GM18858 (cell line): Measurements from ENCODE around the gene IFNG.
"Not testable (repeated sequence)": the region's sequence is repeated elsewhere in the genome, so short reads cannot be mapped to it uniquely, and the experiment has no call there.

Source experiments
- ATAC-seq: cut with Tn5 transposase; IDR thresholded peaks from one replicate; pipeline ENCODE4 v1.9.1; 2021; ENCODE audit not compliant: unreplicated experiment

IFNG gene

DNA sequence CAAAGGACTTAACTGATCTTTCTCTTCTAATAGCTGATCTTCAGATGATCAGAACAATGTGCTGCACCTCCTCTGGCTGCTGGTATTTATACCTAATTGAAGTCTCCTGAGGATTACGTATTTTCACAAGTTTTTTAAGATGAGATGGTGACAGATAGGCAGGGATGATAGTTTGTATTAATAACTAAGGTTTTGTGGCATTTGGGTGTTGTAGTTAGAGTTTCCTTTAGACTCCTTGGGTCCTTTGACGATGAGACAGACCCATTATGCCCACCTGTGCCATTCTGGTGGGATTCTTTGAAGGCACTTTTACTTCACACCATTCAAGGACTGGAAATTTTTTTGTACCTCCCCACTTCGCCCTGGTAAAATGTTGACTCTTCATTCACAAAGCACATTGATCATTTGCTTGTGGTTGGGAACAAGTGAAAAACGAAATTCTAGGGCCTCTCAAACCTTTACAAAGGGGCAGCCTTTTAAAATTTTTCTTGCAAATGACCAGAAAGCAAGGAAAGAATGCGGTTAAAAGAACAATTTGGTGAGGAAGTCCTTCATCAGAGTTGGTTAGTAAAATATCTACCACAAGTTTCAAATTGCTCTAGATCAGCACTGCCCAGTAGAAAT lies at the start of gene IFNG:
Gene IFNG, minus strand, starts transcription at position 60 of the 624 bp plus-strand sequence. CDS start 125 bp downstream, outside the sequence.
- ATAC-seq, result no peak

DNA sequence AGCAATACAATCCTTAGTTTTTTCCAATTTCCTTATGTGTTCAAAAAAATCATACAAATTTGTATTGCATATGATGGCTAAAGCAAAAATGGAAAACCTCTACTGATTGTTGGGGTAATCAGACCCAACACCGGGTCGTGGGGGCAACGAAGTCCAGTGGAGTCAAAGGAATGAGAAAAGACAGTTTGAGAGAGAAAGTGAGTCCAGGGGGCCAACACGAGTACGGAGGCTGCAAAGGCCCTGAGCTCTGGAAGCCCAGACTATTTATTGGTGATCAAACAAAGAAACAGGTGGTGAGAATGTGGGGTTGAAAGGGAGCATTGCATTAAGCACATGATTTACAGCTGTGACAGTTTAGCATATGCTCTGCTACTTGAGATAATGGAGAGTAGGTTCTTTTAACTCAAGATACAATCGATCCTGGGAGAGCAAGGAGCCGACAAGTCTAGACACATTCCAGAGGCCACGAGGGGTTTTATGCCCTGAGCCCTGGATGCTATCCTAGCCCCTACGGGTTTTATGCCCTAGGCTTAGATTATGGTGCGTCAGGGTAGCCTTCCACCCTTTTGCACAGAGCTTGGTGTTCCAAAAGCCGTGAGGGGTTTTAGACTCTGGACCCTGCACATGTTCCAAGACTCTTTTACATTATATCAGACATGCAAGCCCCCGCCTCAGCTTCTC lies 49.6 kb upstream of the IFNG start:
- not testable (repeated sequence) for ATAC-seq

DNA sequence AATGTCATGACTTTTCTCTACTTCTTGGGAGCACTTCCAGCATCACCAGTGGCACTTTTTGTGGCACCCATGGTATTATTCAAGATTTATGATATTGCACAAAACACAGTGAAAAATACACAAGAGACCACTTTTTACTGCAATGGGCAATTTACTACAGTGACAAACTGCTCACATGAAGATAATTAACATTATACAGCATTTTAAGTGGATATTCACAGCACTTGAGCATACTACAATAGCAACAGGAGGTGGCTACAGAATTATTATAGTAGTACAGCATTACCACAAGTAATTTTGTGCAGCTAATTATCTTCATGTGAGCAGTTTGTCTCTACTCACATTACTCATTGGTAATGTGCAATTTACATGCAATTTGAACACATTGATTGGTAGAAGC lies 47.7 kb upstream of the IFNG start:
- no peak for ATAC-seq

DNA sequence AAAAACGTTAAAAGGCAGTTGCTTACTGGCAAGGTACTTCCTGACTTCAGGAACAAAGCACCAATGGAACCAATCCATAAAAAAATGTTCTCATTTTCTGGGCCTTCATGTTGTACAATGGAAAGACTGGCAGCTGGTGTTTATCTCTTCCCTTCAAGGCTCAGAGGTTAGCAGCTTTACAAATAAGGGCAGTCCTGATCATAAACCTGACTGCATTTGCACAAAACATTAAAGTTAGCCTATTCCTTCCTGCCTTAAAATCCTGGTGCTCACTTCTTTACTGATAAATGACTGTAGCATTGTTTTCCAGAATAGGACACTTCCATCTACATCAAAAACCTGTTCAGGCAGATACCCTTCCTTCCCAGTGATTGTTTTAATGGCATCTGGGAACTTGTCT lies 46.9 kb upstream of the IFNG start:
- no peak for ATAC-seq

DNA sequence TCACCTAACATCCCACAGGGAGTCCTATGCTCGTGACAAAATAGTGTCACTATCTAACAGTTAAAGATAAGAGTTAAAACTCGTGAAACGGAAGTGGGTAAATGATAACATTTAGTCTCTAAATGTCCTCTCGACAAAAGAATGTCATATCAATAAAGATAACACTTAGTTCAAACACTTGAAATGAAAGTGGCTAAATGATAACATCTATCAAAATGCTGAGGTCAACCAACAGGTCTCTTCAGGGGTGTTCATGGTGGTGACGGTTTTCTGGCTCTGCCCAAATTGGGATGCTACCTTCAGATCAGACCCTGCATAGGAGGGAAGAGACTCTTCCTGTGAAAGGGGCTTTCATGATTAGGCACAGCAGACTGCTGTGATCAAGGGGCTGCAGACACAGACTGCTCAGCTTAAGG lies 43.9 kb upstream of the IFNG start:
- ATAC-seq, result no peak

DNA sequence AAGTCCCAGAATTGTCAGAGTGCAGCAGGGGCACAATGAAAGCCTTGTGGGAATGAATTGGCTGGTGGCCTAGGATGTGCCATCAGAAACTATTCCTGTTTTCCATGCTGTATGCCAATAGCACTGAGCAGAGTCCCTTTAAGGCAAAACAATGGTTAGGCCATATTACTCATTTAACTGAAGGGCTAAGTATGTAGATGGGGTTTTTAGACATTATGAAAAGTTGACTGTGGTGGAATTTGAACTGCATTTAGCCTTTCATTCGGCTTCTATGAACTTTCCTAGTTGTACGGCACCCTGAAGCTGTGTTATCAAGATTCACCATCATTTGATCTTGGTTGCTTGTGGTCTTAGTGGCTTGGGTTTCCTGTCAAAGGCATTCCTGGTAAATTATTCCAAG lies 41.3 kb upstream of the IFNG start:
- ATAC-seq, result no peak

DNA sequence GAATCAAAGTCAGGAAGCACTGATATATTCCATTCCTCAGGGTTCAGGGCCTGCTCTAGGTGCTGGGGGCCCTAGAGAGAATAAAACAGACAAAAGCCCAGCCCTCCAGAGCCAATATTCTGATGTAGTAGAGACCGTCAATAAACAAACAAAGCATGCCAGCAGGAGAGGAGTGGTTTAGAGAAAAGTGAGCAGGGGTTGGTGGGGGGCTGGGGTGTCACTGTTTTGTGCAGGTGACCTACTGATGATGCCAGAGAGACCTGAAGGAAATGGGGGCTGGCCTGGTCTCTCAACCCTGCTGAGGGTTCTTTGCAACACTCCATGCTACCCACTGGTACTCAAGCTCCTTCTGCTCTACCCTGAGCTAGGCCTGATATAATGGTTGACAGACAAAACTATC lies 39.6 kb upstream of the IFNG start:
- no peak for ATAC-seq

DNA sequence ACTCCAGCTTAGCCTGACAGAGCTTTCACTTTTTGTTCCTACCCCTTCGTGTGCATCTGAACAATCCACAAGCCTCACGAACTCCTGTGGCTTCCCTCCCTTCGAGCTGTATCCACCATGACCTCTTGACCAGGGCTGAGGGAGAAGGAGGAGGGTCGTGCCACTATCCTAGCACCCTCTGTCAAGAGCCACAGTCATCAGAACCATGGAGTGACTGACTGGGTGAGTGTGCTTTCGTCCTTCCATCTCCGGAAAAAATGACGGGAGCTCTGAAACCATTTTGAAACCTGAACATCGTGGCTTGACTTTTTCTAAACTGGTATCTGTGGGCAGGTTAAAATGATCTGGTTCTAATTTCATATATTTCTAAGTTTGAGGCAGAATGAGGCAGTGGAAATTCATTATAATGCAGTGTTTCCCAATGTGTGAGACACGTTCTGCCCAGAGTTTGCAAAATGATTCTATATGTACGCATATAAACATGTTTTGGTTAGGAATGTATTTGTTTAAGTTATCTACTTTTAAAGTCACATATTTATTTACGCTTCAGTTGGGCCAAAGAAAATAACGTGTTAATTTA lies 39.1 kb upstream of the IFNG start:
- ATAC-seq, result no peak

DNA sequence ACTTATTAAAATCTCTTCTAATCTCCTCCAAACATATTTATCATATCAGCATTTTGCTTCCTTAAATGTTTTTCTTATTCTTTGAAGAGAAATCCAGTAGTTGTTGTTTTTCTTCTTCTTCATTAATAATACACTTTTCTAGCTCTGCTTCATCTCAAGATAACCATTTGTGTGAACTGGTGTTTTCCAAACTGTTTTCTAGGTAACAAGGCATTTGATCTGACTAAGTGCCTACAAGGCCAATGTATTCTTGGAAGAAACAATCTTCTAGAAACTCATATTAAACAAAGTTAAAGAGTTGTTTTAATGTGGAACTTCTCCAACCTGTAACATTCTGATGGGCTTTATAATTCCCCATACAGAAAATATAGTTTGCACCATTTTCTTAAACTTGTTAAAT lies 30.8 kb upstream of the IFNG start:
- ATAC-seq, result no peak

DNA sequence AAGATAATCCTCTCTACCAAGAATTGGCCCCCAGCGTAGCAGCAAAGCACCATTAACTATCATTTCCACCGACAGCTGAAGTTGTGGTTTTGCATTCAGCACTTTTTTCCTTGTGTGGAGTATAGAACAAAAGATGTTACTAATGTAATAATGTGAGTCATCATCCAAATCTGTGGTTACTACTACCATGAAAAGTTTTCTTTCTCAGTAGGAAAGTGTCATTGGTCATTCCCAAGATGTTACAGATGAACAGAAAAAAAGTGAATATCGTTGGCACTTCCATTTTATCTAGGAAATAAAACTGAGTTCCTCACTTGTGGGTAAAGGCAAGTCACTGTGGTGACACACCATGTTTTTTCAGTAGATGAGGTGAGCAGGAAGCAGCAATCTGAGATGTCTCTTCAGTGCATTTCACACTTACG lies 30.3 kb upstream of the IFNG start:
- ATAC-seq, result no peak

DNA sequence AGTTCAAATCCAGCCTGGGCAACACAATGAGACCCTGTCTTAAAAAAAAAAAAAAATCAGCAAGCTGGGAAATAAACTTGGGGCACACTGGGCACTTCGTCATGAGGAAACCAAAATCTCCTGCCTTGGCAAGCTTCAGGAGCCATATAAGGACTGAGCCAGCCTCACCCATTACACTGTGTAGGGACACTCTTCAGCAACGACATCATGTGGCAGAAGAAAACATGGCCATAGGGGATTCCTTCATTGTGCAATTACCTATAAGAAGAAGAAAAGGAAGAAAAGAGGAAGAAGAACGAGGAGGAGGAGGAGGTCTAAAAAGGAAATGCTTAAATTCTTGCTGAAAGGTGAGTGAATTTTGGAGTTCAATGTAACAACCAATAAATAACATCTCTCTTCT lies 26.1 kb upstream of the IFNG start:
- ATAC-seq, result no peak

DNA sequence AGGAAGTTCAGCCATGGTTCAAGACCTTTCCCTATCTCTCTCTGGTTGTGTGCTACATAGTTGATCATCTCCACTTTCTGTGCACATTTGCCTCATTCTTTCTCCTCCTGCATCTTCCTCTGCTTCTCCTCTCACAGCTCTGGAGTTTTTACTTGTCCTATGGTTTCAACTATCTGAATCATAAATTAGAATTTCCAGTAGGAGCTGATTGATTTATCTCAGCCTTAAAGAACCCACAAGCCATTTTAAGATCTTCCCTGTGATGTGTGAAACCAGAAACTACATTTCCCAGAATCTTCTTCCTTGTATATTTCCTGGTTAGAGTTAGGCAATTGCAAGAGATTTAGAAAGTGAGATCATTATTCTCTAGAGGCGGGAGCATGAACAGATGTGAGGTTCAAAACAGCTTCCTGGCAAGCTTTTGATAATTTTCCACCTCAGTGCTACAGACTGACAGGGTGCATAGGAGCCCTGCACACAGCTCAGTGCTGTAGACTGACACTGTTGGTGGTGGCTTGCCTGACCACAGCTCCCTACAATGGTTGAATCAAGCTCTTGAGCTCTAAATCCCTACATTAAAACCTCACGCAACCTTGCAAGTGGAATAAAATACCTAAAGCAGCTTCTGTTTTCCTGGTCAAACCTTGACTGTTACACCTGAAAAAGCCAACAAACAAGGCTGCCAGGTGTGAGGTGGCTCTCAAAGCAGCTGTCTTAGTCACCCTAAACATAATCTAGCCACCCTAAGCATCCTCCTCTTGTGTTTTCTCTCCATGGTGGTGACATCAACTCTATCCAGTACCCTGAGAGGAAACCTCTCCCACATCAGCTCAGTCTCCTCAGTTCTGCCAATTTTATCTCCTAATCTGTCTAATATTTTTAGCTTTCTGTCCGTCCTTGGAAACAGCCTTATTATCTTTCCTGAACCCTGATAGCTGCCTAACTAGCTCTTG lies 21.5 kb upstream of the IFNG start:
- peak; percentile 73 for ATAC-seq

DNA sequence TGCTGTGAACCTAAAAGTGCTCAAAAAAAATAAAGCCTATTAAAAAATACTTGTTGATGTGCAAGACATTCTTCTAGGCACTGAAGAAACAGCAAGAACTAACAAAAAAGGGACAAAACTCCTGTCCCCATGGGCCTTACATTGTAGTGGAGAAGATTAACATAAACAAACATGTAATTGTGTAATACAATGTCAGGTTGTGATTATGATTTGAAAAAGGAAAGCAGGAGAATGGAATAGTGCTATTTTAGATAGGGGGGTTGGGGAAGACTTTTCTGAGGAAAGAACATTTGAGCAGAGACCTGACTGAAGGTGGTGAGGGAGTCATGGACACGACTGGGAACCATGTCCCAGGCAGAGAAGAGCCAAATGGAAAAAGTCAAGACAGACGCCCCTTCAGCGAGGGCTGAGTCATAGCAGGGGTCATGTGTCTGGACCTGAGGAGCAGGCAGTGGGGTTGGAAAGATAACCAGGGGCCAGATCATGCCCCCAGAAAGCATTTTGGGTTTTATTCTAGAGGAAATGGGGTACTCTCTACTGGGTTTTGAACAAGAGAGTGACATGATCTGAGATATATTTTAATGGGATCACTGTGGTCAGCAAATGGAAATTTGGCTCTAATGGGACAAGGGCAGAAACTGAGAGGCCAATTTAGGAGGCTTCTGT lies 19.4 kb upstream of the IFNG start:
- no peak for ATAC-seq

DNA sequence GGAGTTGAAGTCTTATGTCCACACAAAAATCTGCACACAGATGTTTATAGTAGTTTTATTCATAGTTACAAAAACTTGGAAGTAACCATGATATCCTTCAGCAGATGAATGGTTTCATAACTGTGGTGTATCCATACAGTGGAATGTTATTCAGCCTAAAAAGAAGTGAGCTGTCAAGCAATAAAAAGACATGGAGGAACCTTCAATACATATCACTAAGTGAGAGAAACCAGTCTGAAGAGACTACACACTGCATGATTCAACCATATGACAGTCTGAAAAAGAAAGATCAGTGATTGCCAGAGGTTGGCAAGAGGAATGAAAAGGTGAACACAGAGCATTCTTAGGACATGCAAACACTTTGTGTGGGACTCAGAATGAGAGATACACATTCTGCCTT lies 18.6 kb upstream of the IFNG start:
- no peak for ATAC-seq

DNA sequence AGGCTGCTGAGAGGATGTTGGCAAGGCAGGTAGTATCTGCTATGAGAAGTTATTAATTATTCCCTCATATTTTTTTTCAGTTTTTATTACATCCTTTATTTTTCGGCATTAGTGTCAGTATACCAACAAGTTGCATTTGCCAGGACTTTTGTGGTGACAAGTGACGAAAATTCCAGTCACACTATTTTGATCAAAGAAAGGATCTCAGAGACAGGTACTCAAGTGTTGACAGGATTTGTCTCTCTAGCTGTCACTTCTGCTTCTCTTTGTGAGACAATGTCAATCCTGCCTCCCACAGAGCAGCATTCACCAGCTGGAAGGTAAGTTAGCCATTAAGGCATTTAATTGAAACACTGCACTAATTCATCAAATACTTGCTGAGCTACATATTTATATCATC lies 18.0 kb upstream of the IFNG start:
- ATAC-seq, result no peak

DNA sequence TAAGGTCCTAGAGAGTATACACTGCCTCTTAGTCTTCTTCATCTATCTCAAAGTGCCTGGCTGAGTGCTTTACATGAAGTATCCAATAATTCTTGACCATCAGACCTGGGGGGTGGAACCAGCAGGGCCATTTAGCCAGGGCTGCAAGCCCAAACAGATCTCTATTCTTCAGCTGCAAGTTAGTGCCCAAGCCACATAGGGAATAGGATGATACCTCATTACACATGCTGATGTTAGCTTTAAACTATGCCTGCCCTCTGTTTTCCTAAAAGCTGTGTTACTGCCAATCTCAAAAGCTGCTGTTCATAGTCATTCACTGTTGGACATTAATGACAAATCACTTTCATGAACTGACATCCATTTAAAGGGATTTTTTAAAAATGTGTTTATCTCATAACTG lies 16.7 kb upstream of the IFNG start:
- no peak for ATAC-seq

DNA sequence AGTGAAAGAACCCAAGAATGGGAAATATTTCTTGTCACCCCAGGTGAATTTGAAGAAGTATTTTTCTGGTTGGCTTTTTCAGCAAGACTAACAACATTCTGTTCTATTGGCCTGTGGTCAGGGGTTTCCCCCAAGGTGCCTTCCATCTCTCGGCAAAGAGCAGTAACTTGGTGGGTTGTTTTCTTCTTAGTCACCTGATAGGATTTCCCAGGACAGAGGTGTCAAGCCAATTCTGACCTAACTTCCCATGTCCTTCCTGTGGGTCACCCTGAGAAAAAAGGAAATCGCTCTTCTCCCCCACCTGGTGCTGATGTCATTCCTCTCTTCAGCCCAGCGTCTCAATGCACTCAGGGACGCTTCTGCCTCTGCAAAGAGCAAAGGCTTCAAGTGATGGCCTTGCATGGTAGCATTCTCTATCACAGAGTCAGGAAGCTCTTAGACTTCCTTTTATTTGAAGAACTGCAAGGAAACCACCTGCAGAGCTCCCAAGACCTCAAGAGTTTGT lies 16.1 kb upstream of the IFNG start:
- ATAC-seq, result peak; percentile 91

DNA sequence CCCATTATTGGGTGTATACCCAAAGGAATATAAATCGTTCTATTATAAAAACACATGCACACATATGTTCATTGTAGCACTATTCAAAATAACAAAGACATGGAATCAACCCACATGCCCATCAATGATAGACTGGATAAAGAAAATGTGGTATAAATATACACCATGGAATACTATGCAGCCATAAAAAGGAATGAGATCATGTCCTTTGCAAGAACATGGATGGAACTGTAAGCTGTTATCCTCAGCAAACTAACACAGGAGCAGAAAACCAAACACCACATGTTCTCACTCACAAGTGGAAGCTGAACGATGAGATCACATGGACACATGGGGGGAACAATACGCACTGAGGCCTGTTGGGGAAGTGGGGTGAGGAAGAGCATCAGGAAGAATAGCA lies 15.2 kb upstream of the IFNG start:
- not testable (repeated sequence) for ATAC-seq

DNA sequence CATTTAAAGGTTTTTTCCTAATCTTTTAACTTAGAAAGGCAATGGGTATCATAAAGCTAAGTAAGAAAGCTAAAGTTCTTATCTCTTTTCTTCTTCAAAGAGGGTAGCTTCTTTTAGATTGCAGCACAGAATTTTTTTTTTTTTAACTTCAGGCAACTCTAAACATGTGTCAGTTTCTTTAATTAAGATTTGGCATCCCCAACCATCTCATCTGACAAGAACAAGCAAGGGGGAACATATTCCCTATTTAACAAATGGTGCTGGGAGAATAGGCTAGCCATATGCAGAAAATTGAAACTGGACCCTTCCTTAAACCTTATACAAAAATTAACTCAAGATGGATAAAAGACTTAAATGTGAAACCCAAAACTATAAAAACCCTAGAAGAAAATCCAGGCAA lies 14.3 kb upstream of the IFNG start:
- no peak for ATAC-seq

DNA sequence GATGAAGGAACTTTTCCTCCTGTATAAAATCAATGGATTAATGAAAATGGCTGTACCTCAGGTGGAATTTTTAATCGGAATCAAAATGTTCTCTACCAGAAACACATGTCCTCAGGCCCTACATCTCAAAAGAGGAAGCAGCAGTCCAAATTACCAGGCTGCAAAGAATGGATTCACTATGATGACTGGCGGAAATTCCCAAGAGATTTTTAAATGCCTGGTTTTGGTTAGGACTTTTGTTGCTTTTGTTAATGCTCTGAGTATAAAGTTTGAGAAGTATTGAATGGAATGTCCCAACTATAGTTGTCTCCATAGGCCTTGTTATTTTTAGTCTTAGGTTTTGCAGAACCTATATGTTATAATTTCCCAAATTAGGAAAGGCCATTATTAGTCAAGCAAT lies 11.2 kb upstream of the IFNG start:
- ATAC-seq, result no peak
